HEK293 (cell line): Measurements from ENCODE around the gene ACVR1C.

Experiments used
- BCL6B ChIP-seq: fragments of 450-650 bp; formaldehyde crosslinking; IDR thresholded peaks from 2 replicates; pipeline ENCODE4 v1.5.1; 2017; ENCODE audit warnings: missing biosample characterization, missing genetic modification characterization
- EGR2 ChIP-seq: fragments of 450-650 bp; formaldehyde crosslinking; IDR thresholded peaks from 2 replicates; pipeline ENCODE4 v1.5.1; 2016; ENCODE audit warnings: low read depth, missing biosample characterization, missing genetic modification characterization
- INSM2 ChIP-seq: fragments of 450-650 bp; formaldehyde crosslinking; IDR thresholded peaks from 2 replicates; pipeline ENCODE4 v1.5.1; 2016; ENCODE audit warnings: missing biosample characterization, missing genetic modification characterization
- MEIS1 ChIP-seq: sonication (generic); formaldehyde crosslinking; IDR thresholded peaks from 2 replicates; pipeline ENCODE4 v1.8.1; 2022; ENCODE audit warnings: missing genetic modification reagents, mild to moderate bottlenecking, borderline replicate concordance
- MYNN ChIP-seq: fragments of 450-650 bp; formaldehyde crosslinking; IDR thresholded peaks from 2 replicates; pipeline ENCODE4 v1.5.1; 2016; ENCODE audit warnings: missing biosample characterization, missing genetic modification characterization, borderline replicate concordance
- SP3 ChIP-seq: fragments of 450-650 bp; formaldehyde crosslinking; IDR thresholded peaks from 2 replicates; pipeline ENCODE4 v1.5.1; 2016; ENCODE audit warnings: missing biosample characterization, missing genetic modification characterization
- YY1 ChIP-seq: fragments of 450-650 bp; formaldehyde crosslinking; IDR thresholded peaks from 2 replicates; pipeline ENCODE4 v1.5.1; 2018; ENCODE audit warnings: missing biosample characterization, missing genetic modification characterization
- ZBTB20 ChIP-seq: fragments of 450-650 bp; formaldehyde crosslinking; IDR thresholded peaks from 2 replicates; pipeline ENCODE4 v1.5.1; 2016; ENCODE audit warnings: missing biosample characterization, missing genetic modification characterization
- ZBTB6 ChIP-seq: fragments of 450-650 bp; formaldehyde crosslinking; IDR thresholded peaks from 2 replicates; pipeline ENCODE4 v1.5.1; 2017; ENCODE audit warnings: missing biosample characterization, missing genetic modification characterization
- ZEB2 ChIP-seq: fragments of 450-650 bp; formaldehyde crosslinking; IDR thresholded peaks from 2 replicates; pipeline ENCODE4 v1.5.1; 2016; ENCODE audit warnings: missing biosample characterization, missing genetic modification characterization
- ZFHX2 ChIP-seq: fragments of 450-650 bp; formaldehyde crosslinking; conservative IDR thresholded peaks from 2 replicates; pipeline ENCODE4 v1.5.1; 2016; ENCODE audit warnings: missing biosample characterization, missing genetic modification characterization
- ZFP37 ChIP-seq: fragments of 450-650 bp; formaldehyde crosslinking; IDR thresholded peaks from 2 replicates; pipeline ENCODE4 v1.5.1; 2016; ENCODE audit warnings: missing biosample characterization, missing genetic modification characterization
- ZNF132 ChIP-seq: fragments of 450-650 bp; formaldehyde crosslinking; IDR thresholded peaks from 2 replicates; pipeline ENCODE4 v1.5.1; 2017; ENCODE audit warnings: missing biosample characterization, missing genetic modification characterization, borderline replicate concordance
- ZNF16 ChIP-seq: fragments of 450-650 bp; formaldehyde crosslinking; IDR thresholded peaks from 2 replicates; pipeline ENCODE4 v1.5.1; 2016; ENCODE audit warnings: low read depth, missing biosample characterization, missing genetic modification characterization
- ZNF169 ChIP-seq: fragments of 450-650 bp; formaldehyde crosslinking; IDR thresholded peaks from 2 replicates; pipeline ENCODE4 v1.5.1; 2016; ENCODE audit warnings: missing biosample characterization, missing genetic modification characterization
- ZNF19 ChIP-seq: fragments of 450-650 bp; formaldehyde crosslinking; IDR thresholded peaks from 2 replicates; pipeline ENCODE4; 2016; ENCODE audit warnings: missing biosample characterization, missing genetic modification characterization, low read depth
- ZNF221 ChIP-seq: fragments of 450-650 bp; formaldehyde crosslinking; IDR thresholded peaks from 2 replicates; pipeline ENCODE4 v1.5.1; 2017; ENCODE audit warnings: missing biosample characterization, missing genetic modification characterization, borderline replicate concordance
- ZNF223 ChIP-seq: fragments of 450-650 bp; formaldehyde crosslinking; IDR thresholded peaks from 2 replicates; pipeline ENCODE4 v1.5.1; 2016; ENCODE audit warnings: missing biosample characterization, missing genetic modification characterization
- ZNF335 ChIP-seq: fragments of 450-650 bp; formaldehyde crosslinking; conservative IDR thresholded peaks from 2 replicates; pipeline ENCODE4 v1.5.1; 2016; ENCODE audit warnings: missing biosample characterization, missing genetic modification characterization
- ZNF354C ChIP-seq: fragments of 450-650 bp; formaldehyde crosslinking; IDR thresholded peaks from 2 replicates; pipeline ENCODE4 v1.5.1; 2016; ENCODE audit warnings: missing biosample characterization, missing genetic modification characterization, low read depth, borderline replicate concordance
- ZNF398 ChIP-seq: fragments of 450-650 bp; formaldehyde crosslinking; IDR thresholded peaks from 2 replicates; pipeline ENCODE4 v1.5.1; 2017; ENCODE audit warnings: missing biosample characterization, missing genetic modification characterization
- ZNF404 ChIP-seq: fragments of 450-650 bp; formaldehyde crosslinking; IDR thresholded peaks from 2 replicates; pipeline ENCODE4 v1.5.1; 2017; ENCODE audit warnings: missing biosample characterization, missing genetic modification characterization
- ZNF501 ChIP-seq: fragments of 450-650 bp; formaldehyde crosslinking; IDR thresholded peaks from 2 replicates; pipeline ENCODE4 v1.5.1; 2016; ENCODE audit warnings: missing biosample characterization, missing genetic modification characterization
- ZNF510 ChIP-seq: fragments of 450-650 bp; formaldehyde crosslinking; IDR thresholded peaks from 2 replicates; pipeline ENCODE4 v1.5.1; 2018; ENCODE audit warnings: mild to moderate bottlenecking, missing genetic modification characterization, missing biosample characterization; ENCODE audit not compliant: insufficient replicate concordance
- ZNF624 ChIP-seq: fragments of 450-650 bp; formaldehyde crosslinking; IDR thresholded peaks from 2 replicates; pipeline ENCODE4 v1.5.1; 2017; ENCODE audit warnings: missing biosample characterization, missing genetic modification characterization
- ZNF677 ChIP-seq: fragments of 450-650 bp; IDR thresholded peaks from 2 replicates; pipeline ENCODE4 v1.5.0; 2018; ENCODE audit warnings: missing biosample characterization, mild to moderate bottlenecking, missing genetic modification characterization, moderate library complexity
- ZNF701 ChIP-seq: fragments of 450-650 bp; formaldehyde crosslinking; IDR thresholded peaks from 2 replicates; pipeline ENCODE4 v1.5.1; 2016; ENCODE audit warnings: missing biosample characterization, missing genetic modification characterization
- ZNF777 ChIP-seq: fragments of 450-650 bp; formaldehyde crosslinking; IDR thresholded peaks from 2 replicates; pipeline ENCODE4 v1.5.1; 2017; ENCODE audit warnings: missing biosample characterization, missing genetic modification characterization, borderline replicate concordance
- TF ChIP-seq, protein P1 (sequence below): fragments of 450-650 bp; formaldehyde crosslinking; IDR thresholded peaks from 2 replicates; pipeline ENCODE4 v1.5.1; 2016; ENCODE audit warnings: missing biosample characterization, missing genetic modification characterization
- TF ChIP-seq, protein P2 (sequence below): sonication (generic); formaldehyde crosslinking; IDR thresholded peaks from 2 replicates; pipeline ENCODE4 v1.8.1; 2022; ENCODE audit warnings: mild to moderate bottlenecking, moderate library complexity, missing genetic modification reagents

Gene ACVR1C

GRCh38 chr2:157627594-157628476 lies 829 bp downstream of the ACVR1C start (continued):
- TF ChIP-seq, protein P1, sequence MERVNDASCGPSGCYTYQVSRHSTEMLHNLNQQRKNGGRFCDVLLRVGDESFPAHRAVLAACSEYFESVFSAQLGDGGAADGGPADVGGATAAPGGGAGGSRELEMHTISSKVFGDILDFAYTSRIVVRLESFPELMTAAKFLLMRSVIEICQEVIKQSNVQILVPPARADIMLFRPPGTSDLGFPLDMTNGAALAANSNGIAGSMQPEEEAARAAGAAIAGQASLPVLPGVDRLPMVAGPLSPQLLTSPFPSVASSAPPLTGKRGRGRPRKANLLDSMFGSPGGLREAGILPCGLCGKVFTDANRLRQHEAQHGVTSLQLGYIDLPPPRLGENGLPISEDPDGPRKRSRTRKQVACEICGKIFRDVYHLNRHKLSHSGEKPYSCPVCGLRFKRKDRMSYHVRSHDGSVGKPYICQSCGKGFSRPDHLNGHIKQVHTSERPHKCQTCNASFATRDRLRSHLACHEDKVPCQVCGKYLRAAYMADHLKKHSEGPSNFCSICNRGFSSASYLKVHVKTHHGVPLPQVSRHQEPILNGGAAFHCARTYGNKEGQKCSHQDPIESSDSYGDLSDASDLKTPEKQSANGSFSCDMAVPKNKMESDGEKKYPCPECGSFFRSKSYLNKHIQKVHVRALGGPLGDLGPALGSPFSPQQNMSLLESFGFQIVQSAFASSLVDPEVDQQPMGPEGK (tag by site-specific recombination): peak; percentile 25; the same call in 1 of the 2 replicates
- TF ChIP-seq YY1 (tag by site-specific recombination): no peak
- no peak for TF ChIP-seq ZFP37 (tag by site-specific recombination)
- TF ChIP-seq ZNF404 (tag by site-specific recombination): no peak
- TF ChIP-seq ZNF677 (tag by site-specific recombination): no peak
- TF ChIP-seq ZNF169 (tag by site-specific recombination): no peak
- TF ChIP-seq ZFHX2 (tag by site-specific recombination): peak; percentile 70
- peak; percentile 65; the same call in 1 of the 2 replicates for TF ChIP-seq ZBTB20
- no peak for TF ChIP-seq ZBTB6
- no peak for TF ChIP-seq ZNF221 (tag by site-specific recombination)
- TF ChIP-seq ZNF19: no peak
- 0 out of 2 replicates have a peak, but pooled peaks have one; percentile 33 for TF ChIP-seq ZEB2 (tag by site-specific recombination)
- no peak for TF ChIP-seq MYNN (tag by site-specific recombination)
- no peak for TF ChIP-seq ZNF510
- TF ChIP-seq ZNF701: no peak
- peak; percentile 84 for TF ChIP-seq ZNF335
- no peak for TF ChIP-seq ZNF16 (tag by site-specific recombination)
- TF ChIP-seq EGR2 (tag by site-specific recombination): peak; percentile 61
- peak; percentile 56; the same call in 1 of the 2 replicates for TF ChIP-seq BCL6B (tag by site-specific recombination)
- TF ChIP-seq ZNF777 (tag by site-specific recombination): peak; percentile 90; the same call in 1 of the 2 replicates
- no peak for TF ChIP-seq ZNF624 (tag by site-specific recombination)
- 0 out of 2 replicates have a peak, but pooled peaks have one; percentile 49 for TF ChIP-seq ZNF398
- TF ChIP-seq ZNF501 (tag by site-specific recombination): no peak
- no peak for TF ChIP-seq SP3 (tag by site-specific recombination)
- no peak for TF ChIP-seq ZNF354C
- TF ChIP-seq, protein P2, sequence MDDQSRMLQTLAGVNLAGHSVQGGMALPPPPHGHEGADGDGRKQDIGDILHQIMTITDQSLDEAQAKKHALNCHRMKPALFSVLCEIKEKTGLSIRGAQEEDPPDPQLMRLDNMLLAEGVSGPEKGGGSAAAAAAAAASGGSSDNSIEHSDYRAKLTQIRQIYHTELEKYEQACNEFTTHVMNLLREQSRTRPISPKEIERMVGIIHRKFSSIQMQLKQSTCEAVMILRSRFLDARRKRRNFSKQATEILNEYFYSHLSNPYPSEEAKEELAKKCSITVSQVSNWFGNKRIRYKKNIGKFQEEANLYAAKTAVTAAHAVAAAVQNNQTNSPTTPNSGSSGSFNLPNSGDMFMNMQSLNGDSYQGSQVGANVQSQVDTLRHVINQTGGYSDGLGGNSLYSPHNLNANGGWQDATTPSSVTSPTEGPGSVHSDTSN: no peak
- no peak for TF ChIP-seq INSM2 (tag by site-specific recombination)
- TF ChIP-seq MEIS1: no peak
- TF ChIP-seq ZNF223 (tag by site-specific recombination): no peak
- no peak for TF ChIP-seq ZNF132
